Activated naive CD8-positive, alpha-beta T cell treated with anti-CD3 and anti-CD28 coated beads, Interleukin-2, amount 50 U/mL, for 24 hours (primary cell): ENCODE data around the gene UBE2I.

ENCODE experiments used
- ATAC-seq: fragments of 150-1000 bp; cut with Tn5 transposase; one replicate; pipeline ENCODE4 v1.10.0; 2021
- DNase-seq: peaks from one replicate; pipeline ENCODE4 v3.0.0; 2021
- H3K27ac Mint-ChIP-seq: one replicate; pipeline ENCODE4 v1.8.0; 2021; ENCODE audit warnings: mild to moderate bottlenecking, mixed read lengths
- H3K27me3 Mint-ChIP-seq: one replicate; pipeline ENCODE4 v1.8.0; 2021; ENCODE audit warnings: mixed read lengths
- H3K36me3 Mint-ChIP-seq: one replicate; pipeline ENCODE4 v1.8.0; 2021; ENCODE audit warnings: low read depth, mixed read lengths
- H3K4me1 Mint-ChIP-seq: one replicate; pipeline ENCODE4 v1.8.0; 2021; ENCODE audit warnings: mixed read lengths
- H3K4me3 Mint-ChIP-seq: one replicate; pipeline ENCODE4 v1.8.0; 2021; ENCODE audit warnings: mild to moderate bottlenecking, moderate library complexity, mixed read lengths
- H3K9me3 Mint-ChIP-seq: one replicate; pipeline ENCODE4 v1.8.0; 2021; ENCODE audit warnings: mixed read lengths

UBE2I gene

DNA sequence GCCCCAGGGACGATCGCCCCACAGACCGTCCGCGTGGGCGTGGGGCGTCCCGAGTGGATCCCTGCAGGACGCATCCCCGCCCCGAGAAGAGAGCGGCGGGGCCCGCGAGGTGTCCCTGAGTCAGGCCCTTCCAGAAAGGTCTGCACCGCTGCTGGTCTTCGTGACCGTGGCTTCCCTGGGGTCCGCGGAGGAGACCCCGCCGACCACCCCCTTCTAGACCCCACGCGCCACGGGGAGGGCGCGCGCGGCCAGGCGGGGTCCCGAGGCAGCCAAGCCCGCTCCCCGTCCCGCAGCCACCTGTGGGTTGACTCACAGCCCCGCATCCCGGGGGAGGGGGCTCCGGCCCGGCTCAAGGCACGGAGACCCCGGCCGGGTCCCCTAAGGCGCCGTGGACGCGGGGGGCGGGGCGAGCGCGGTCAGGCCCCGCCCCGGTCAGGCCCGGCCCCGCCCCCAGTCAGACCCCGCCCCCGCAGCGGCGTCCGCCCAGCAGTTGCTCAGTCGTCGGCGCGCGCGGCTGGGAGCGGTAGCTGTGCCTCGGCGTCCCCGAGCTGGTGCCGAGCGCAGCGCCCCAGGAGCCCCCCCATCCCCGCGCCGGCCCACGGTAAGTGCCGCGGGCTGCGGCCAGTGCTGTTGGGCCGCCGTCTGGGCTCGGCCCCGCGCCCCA lies 23.8 kb downstream of the UBE2I start, which contains the start of gene BAIAP3:
BAIAP3 (plus strand) TSS at position 497 of the 664 bp plus-strand sequence. CDS start 4,905 bp downstream, outside the sequence.
- DNase-seq (peak; percentile 61), ATAC-seq (peak; percentile 35)
- Mint-ChIP-seq H3K27ac (no peak within 1 kb of the TSS), H3K4me1 (peaks cover 14% of the 10 kb centered on the region), H3K9me3 (no peaks in the 10 kb centered on the region), H3K36me3 (no peaks in the 10 kb centered on the region), H3K4me3 (peak within 1 kb of the TSS; percentile 53), H3K27me3 (peaks cover 23% of the 10 kb centered on the region)

DNA sequence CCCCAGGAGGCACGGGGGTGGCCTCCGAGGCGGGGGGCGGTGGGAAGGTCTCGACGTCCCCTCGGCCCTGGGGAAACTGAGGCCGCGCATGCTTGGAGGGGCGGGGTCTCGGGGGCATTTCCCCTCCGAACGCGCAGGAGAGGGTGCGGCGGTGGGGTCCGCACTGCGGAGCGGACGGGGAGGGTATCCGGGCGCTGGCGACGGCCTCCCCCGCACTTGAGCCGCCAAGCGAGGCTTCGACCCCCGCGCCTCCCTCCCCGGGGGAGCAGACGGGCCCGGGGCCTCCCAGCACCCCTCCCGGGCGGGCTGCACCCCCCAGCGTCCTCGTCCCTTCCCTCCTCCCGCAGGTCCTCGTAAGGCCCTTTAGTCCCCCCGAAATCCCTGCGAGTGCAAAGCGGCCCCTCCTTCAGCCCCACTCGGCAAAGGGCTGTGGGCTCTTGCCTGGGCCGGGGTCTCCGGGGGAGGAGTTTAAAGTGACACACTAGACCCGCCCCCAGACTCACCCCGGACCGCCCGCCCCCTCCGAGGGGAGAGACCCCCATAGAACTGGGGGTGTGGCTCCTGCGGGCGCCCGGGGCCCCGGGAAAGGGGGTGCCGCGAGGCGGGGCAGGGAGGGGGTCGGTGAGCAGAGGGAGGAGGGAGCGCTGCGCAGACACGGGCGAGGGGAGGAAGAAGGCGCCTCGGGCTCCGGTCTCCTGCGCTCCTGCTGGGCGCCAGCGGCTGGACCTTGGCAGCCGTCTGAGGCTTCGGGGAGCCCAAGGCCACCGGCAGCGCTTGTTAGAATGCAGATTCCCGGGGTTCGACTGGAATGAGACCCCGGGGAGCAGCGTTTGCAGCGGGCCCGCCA lies 24.6 kb downstream of the UBE2I start:
- Mint-ChIP-seq H3K27ac (no peak overlapping the region), H3K4me3 (no peak overlapping the region), H3K27me3 (peaks cover 23% of the 10 kb centered on the region), H3K36me3 (no peaks in the 10 kb centered on the region), H3K9me3 (no peaks in the 10 kb centered on the region), H3K4me1 (peaks cover 14% of the 10 kb centered on the region)
- DNase-seq (no peak), ATAC-seq (no peak)

- peaks cover 23% of the 10 kb centered on the region for H3K27me3 Mint-ChIP-seq
- no peak overlapping the region for H3K27ac Mint-ChIP-seq
- ATAC-seq (no peak), DNase-seq (no peak)
- no peaks in the 10 kb centered on the region for H3K36me3 Mint-ChIP-seq
- peaks cover 14% of the 10 kb centered on the region for H3K4me1 Mint-ChIP-seq
- no peak overlapping the region for H3K4me3 Mint-ChIP-seq
- H3K9me3 Mint-ChIP-seq, result no peaks in the 10 kb centered on the region
Measured at GRCh38 chr16:1334739-1335138, 25.3 kb downstream of the UBE2I start.

GRCh38 chr16:1335211-1335971 lies 26.0 kb downstream of the UBE2I start:
- Mint-ChIP-seq H3K36me3 (no peaks in the 10 kb centered on the region), H3K27me3 (peaks cover 23% of the 10 kb centered on the region)
- no peak for ATAC-seq

GRCh38 chr16:1335996-1336395 lies 26.6 kb downstream of the UBE2I start:
- DNase-seq, result no peak
- ATAC-seq, result no peak
- Mint-ChIP-seq H3K27ac (no peak overlapping the region), H3K4me1 (peaks cover 14% of the 10 kb centered on the region), H3K9me3 (no peaks in the 10 kb centered on the region), H3K4me3 (no peak overlapping the region), H3K27me3 (peaks cover 23% of the 10 kb centered on the region), H3K36me3 (no peaks in the 10 kb centered on the region)

More at GRCh38 chr16:1335211-1335971, 26.0 kb downstream of the UBE2I start:
- Mint-ChIP-seq H3K4me3 (no peak overlapping the region), H3K9me3 (no peaks in the 10 kb centered on the region), H3K4me1 (peaks cover 14% of the 10 kb centered on the region), H3K27ac (no peak overlapping the region)
- no peak for DNase-seq

- peaks cover 19% of the 10 kb centered on the region for H3K27me3 Mint-ChIP-seq
- H3K9me3 Mint-ChIP-seq, result no peaks in the 10 kb centered on the region
- H3K4me1 Mint-ChIP-seq, result peaks cover 9% of the 10 kb centered on the region
- H3K36me3 Mint-ChIP-seq, result no peaks in the 10 kb centered on the region
- no peak overlapping the region for H3K27ac Mint-ChIP-seq
- ATAC-seq (no peak), DNase-seq (no peak)
- H3K4me3 Mint-ChIP-seq, result no peak overlapping the region
Measured at GRCh38 chr16:1336619-1337018, 27.2 kb downstream of the UBE2I start.

DNA sequence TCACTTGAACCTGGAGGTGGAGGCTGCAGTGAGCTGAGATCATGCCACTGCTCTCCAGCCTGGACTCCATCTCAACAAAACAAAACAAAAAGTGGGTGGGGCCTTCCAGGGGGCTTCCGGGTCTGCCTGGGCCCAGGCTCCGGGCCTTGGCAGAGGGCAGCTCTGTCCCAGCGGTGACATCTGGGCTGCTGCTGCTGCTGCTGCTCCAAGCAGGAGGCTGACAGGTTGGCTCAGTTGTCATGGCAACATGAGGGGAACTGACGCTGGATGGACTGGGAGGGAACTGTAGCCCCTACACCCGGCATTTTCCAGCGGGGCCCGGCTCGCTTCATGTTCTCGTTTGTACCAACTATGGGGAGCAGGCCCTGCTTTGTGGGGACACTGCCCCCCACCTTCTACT lies 28.1 kb downstream of the UBE2I start:
- H3K4me1 Mint-ChIP-seq, result peaks cover 11% of the 10 kb centered on the region
- no peaks in the 10 kb centered on the region for H3K9me3 Mint-ChIP-seq
- H3K27ac Mint-ChIP-seq, result no peak overlapping the region
- H3K4me3 Mint-ChIP-seq, result no peak overlapping the region
- DNase-seq (no peak), ATAC-seq (no peak)
- H3K36me3 Mint-ChIP-seq, result no peaks in the 10 kb centered on the region
- H3K27me3 Mint-ChIP-seq, result peaks cover 12% of the 10 kb centered on the region

DNA sequence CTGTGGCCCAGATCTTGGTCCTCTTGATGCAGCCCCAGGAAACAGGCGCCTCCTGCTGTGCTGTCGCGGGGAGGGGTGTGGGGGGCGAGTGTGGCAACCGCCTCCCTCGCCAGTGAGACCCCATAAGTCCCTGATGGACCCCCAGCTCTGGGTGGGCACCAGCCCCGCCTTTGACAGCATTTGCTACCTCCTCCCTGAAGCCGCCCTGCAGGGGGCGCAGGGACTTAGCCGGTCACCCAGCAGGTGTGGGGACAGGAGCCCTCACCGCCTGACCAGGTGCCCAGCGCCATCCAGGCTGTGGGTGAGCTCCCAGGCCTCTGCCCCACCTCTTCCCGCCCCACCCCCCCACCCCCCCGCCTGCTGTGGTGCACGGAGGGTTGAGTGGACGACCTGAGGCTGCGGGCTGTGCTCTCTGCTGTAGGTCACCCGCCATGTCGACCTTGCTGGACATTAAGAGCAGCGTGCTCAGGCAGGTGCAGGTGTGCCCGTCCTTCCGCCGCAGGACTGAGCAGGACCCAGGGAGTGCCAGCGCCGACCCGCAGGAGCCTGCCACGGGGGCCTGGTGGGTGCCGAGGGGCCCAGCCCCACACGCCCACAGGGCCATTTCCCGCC lies 28.8 kb downstream of the UBE2I start:
- peaks cover 14% of the 10 kb centered on the region for H3K4me1 Mint-ChIP-seq
- peaks cover 9% of the 10 kb centered on the region for H3K27me3 Mint-ChIP-seq
- no peaks in the 10 kb centered on the region for H3K36me3 Mint-ChIP-seq
- no peak for ATAC-seq
- DNase-seq, result peak; percentile 48
- no peak overlapping the region for H3K4me3 Mint-ChIP-seq
- no peak overlapping the region for H3K27ac Mint-ChIP-seq
- no peaks in the 10 kb centered on the region for H3K9me3 Mint-ChIP-seq

DNA sequence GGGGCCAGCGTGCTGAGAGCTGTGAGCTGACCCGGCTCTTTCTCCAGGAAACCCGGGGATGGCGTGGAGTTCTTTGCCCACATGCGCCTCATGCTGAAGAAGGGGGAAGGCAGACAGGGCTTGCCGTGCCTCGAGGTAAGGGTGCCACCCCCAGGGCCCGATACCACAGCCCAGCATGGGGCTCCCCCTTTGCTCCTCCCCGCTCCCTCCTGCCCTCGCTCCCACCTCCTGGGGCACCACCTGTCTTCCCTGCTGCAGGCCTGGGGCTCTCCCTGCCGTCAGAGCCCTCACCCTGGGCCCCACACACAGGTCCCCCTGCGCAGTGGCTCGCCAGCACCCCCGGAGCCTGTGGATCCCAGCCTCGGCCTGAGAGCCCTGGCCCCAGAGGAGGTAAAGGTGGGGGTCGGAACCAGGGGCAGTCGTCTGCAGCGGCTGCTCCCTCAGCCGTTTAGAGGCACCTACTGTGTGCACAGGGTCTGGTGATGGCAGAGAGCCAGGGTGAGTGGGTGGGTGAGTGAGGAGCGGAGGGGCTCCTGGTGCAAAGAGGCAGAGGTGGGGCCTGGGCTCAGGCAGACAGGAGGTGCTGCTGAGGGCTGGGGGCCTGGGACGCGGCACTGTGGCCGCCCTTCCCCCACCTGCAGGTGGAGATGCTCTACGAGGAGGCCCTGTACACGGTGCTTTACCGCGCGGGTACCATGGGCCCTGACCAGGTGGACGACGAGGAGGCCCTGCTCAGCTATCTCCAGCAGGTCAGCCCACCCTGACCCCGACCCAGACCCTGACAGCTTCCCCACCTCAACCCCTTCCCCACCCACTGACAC lies 29.6 kb downstream of the UBE2I start:
- no peaks in the 10 kb centered on the region for H3K36me3 Mint-ChIP-seq
- peaks cover 9% of the 10 kb centered on the region for H3K27me3 Mint-ChIP-seq
- no peak for DNase-seq
- H3K4me3 Mint-ChIP-seq, result no peak overlapping the region
- peaks cover 18% of the 10 kb centered on the region for H3K4me1 Mint-ChIP-seq
- no peak for ATAC-seq
- H3K27ac Mint-ChIP-seq, result no peak overlapping the region
- H3K9me3 Mint-ChIP-seq, result no peaks in the 10 kb centered on the region

GRCh38 chr16:1340730-1341494 lies 31.5 kb downstream of the UBE2I start:
- Mint-ChIP-seq H3K36me3 (no peaks in the 10 kb centered on the region), H3K9me3 (no peaks in the 10 kb centered on the region), H3K4me1 (peaks cover 18% of the 10 kb centered on the region), H3K27ac (no peak overlapping the region), H3K27me3 (peaks cover 1% of the 10 kb centered on the region), H3K4me3 (no peak overlapping the region)
- DNase-seq (no peak), ATAC-seq (no peak)

GRCh38 chr16:1341495-1342420 lies 32.3 kb downstream of the UBE2I start:
- Mint-ChIP-seq H3K4me3 (no peak overlapping the region), H3K27ac (no peak overlapping the region), H3K36me3 (no peaks in the 10 kb centered on the region), H3K27me3 (no peaks in the 10 kb centered on the region), H3K4me1 (peaks cover 18% of the 10 kb centered on the region), H3K9me3 (no peaks in the 10 kb centered on the region)
- no peak for DNase-seq
- ATAC-seq, result no peak
